Muscle of leg (tissue), 11 donors: ENCODE results near the gene TMC4. TPM values are rescaled to one million over a fixed set of nuclear protein-coding genes. Genes with fewer than 3 reads are reported as not detected.

ENCODE experiments used
- DNase-seq: peaks from one replicate; pipeline ENCODE4 v3.0.0; 2013
- H3K27ac ChIP-seq: one replicate; pipeline ENCODE4 v1.5.1; 2013; ENCODE audit warnings: mild to moderate bottlenecking, low read length, control low read depth
- H3K27me3 ChIP-seq: one replicate; pipeline ENCODE4 v1.6.1; 2013; ENCODE audit warnings: low read length; ENCODE audit not compliant: control insufficient read depth, insufficient read depth
- H3K36me3 ChIP-seq: one replicate; pipeline ENCODE4 v1.6.1; 2013; ENCODE audit warnings: low read length; ENCODE audit not compliant: control insufficient read depth, insufficient read depth
- H3K4me1 ChIP-seq: one replicate; pipeline ENCODE4 v1.6.1; 2013; ENCODE audit warnings: low read length; ENCODE audit not compliant: control insufficient read depth, insufficient read depth
- H3K4me3 ChIP-seq: one replicate; pipeline ENCODE4 v1.5.1; 2013; ENCODE audit warnings: low read length, control low read depth
- H3K9me3 ChIP-seq: replicated peaks from 2 replicates; pipeline ENCODE4 v1.6.1; 2013; ENCODE audit warnings: low read depth, low read length; ENCODE audit not compliant: control insufficient read depth
- WGBS: methylation state at CpG from one replicate; pipeline ENCODE4 v1.1.5; 2013; ENCODE audit warnings: missing lambda C conversion rate; ENCODE audit not compliant: insufficient coverage; 5-methylcytosine and 5-hydroxymethylcytosine counted together
- polyA plus RNA-seq, 8 donors: library from polyadenylated mRNA; unstranded; fragments of 120-200 nt; gene quantifications; one replicate each; pipeline versions ENCODE4 v1.2.1 to v1.2.3, GENCODE V29; 2013; ENCODE audit warnings: inconsistent platforms in 1 of 8, low replicate concordance in 1 of 8; ENCODE audit not compliant: insufficient read length in 8 of 8, insufficient read depth in 1 of 8
- total RNA-seq: library from RNA; stranded (reverse); fragments of 120-200 nt; gene quantifications from one replicate; pipeline ENCODE4 v1.2.4, GENCODE V29; 2013

The TMC4 gene
- total and polyA plus RNA-seq, 9 donors, result 1.5 to 8.0 (median 3.5) TPM

DNA sequence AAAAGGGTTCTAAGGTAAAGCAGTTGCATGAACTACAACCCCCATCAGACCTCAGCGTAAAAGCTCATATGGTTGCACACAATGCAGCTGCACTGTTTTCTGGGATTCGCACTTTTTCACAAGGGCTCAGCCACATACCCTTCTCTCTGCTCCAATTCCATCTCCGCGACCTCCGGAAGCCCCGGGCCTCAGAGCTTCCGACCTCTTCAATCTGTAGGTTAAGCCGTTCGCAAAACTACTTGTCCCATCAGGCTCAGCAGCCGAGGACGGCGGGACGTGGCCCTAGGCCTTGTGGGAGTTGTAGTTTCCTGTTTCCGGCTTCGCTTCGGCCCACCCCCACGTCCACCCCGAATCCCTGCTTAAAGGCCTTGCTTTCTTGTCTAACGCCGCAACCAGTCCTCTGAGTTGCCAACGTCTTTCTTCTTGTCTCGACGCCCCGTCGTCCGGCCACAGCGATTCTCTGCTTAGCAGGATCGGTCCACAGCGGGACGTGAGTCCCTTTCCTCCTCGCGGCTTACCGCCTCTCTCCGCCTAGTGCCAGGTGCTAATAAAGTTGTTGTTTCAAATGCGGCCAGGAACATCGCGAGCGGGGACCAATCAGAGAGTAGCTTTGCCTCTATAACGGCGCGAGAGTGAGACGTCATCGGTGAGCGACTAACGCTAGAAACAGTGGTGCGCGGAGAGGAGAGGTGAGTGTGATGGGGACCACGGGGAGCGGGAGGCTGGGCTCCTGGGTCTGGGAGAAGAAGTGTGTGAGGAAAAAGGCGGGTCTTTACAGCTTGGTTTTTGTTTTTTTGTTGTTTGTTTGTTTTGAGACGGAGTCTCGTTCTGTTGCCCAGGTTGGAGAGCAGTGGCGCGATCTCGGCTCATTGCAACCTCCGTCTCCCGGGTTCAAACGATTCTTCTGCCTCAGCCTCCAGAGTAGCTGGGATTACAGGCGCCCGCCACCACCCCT is 57.6 kb downstream of the TMC4 start, which contains the start of the genes PRPF31 and TFPT:
Gene PRPF31, plus strand, starts transcription at position 646 of the 955 bp plus-strand sequence. CDS start 2,525 bp downstream, outside the sequence.
Gene TFPT, minus strand, starts transcription at position 549 of the 955 bp plus-strand sequence. Its CDS starts 388 bp downstream, at position 161.
- under 1% methylated on average over 40 of the region's 60 CpGs for WGBS
- Histone ChIP-seq H3K36me3 (peaks cover 30% of the 10 kb centered on the region), H3K27ac (peak within 1 kb of the TSS; percentile 97), H3K4me1 (peaks cover 19% of the 10 kb centered on the region), H3K4me3 (peak within 1 kb of the TSS; percentile 89), H3K27me3 (no peaks in the 10 kb centered on the region), H3K9me3 (no peaks in the 10 kb centered on the region)
- peak; percentile 100 for DNase-seq

DNA sequence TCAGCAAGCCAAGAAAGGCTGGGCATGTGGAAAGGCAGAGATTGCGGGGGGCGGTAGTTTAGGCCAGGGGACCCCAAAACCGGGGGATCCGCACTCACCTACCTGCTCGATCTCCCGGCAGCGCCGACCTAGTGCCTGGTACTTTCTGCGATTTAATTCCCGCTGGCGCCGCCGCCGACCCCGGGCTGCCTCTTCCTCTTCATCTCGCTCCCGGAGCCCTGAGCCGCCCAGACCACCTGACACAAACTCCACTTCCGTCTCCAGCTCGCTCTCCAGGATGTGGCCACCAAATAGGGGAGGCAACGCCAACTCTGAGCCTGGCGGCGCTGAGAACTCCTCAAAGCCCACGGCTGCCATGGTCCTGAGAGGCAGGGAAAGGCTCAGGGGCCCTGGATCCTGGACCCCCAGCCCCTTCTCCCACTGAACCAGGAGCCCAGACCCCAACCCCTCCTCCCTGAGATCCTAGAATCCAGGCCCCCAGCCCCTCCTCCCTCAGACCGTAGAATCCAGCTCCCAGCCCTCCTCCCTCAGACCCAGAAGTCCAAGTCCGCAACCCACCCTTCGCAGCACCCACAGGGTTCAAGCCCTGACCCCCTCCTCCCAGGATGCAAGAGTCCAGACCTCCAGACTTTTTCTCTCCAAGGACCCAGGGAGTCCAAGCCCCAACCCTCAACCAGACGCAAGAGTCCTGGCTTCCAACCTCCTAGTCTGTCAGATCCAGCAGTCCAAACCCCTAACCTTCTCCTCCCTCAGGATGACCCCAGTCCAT is 58.4 kb downstream of the TMC4 start:
- H3K4me1 ChIP-seq, result peaks cover 19% of the 10 kb centered on the region
- 19% methylated on average over 28 of the region's 28 CpGs for WGBS
- peak; percentile 45 for DNase-seq
- H3K9me3 ChIP-seq, result no peaks in the 10 kb centered on the region
- H3K4me3 ChIP-seq, result peak overlapping the region; percentile 89
- H3K27ac ChIP-seq, result peak overlapping the region; percentile 97
- peaks cover 30% of the 10 kb centered on the region for H3K36me3 ChIP-seq
- no peaks in the 10 kb centered on the region for H3K27me3 ChIP-seq

Other genes with a start within 250 kb of the TMC4 start
- 0.09 TPM for gene CACNG8, start 210.2 kb downstream of the TMC4 start, total RNA-seq
- gene CACNG8, start 210.2 kb downstream of the TMC4 start, polyA plus RNA-seq, result 1 to 10 TPM in 2 of 8 donors, under 1 TPM in 6; 0.29 to 1.1 (median 0.65) TPM
- gene CACNG6, start 181.5 kb downstream of the TMC4 start, total RNA-seq, result 21.5 TPM
- 10 to 100 TPM; 25.7 to 47.8 (median 33.0) TPM for gene CACNG6, start 181.5 kb downstream of the TMC4 start, polyA plus RNA-seq
- gene VSTM1, start 109.3 kb downstream of the TMC4 start, total RNA-seq, result not detected
- under 1 TPM in 6 of 8 donors, not detected in 2; 0.19 to 0.53 (median 0.25) TPM for gene VSTM1, start 109.3 kb downstream of the TMC4 start, polyA plus RNA-seq
- gene TARM1, start 91.8 kb downstream of the TMC4 start, total RNA-seq, result not detected
- gene TARM1, start 91.8 kb downstream of the TMC4 start, polyA plus RNA-seq, result under 1 TPM in 3 of 8 donors, not detected in 5; 0.14 to 0.27 (median 0.27) TPM
- 0.09 TPM for gene OSCAR, start 72.4 kb downstream of the TMC4 start, total RNA-seq
- under 1 TPM; 0.31 to 0.74 (median 0.47) TPM for gene OSCAR, start 72.4 kb downstream of the TMC4 start, polyA plus RNA-seq
- 167 TPM for gene NDUFA3, start 70.3 kb downstream of the TMC4 start, total RNA-seq
- 100 to 1,000 TPM in 6 of 8 donors, 10 to 100 TPM in 2; 89.3 to 124 (median 105) TPM for gene NDUFA3, start 70.3 kb downstream of the TMC4 start, polyA plus RNA-seq
- gene TFPT, start 57.5 kb downstream of the TMC4 start, total RNA-seq, result 16.6 TPM
- 10 to 100 TPM; 15.1 to 18.4 (median 17.1) TPM for gene TFPT, start 57.5 kb downstream of the TMC4 start, polyA plus RNA-seq
- gene PRPF31, start 57.4 kb downstream of the TMC4 start, total RNA-seq, result 38.7 TPM
- 10 to 100 TPM; 43.2 to 55.5 (median 52.8) TPM for gene PRPF31, start 57.4 kb downstream of the TMC4 start, polyA plus RNA-seq
- 8.3 TPM for gene CNOT3, start 35.4 kb downstream of the TMC4 start, total RNA-seq
- 10 to 100 TPM; 26.9 to 51.1 (median 37.5) TPM for gene CNOT3, start 35.4 kb downstream of the TMC4 start, polyA plus RNA-seq
- gene LENG1, start 13.4 kb downstream of the TMC4 start, total RNA-seq, result 9.0 TPM
- 10 to 100 TPM in 2 of 8 donors, 1 to 10 TPM in 6; 9.1 to 11.1 (median 9.7) TPM for gene LENG1, start 13.4 kb downstream of the TMC4 start, polyA plus RNA-seq
- gene MBOAT7, start 16.4 kb upstream of the TMC4 start, total RNA-seq, result 11.1 TPM
- 10 to 100 TPM; 20.1 to 38.3 (median 28.5) TPM for gene MBOAT7, start 16.4 kb upstream of the TMC4 start, polyA plus RNA-seq
- gene TSEN34, start 18.1 kb upstream of the TMC4 start, total RNA-seq, result 25.8 TPM
- 10 to 100 TPM; 28.0 to 42.8 (median 36.3) TPM for gene TSEN34, start 18.1 kb upstream of the TMC4 start, polyA plus RNA-seq
- gene RPS9, start 27.7 kb upstream of the TMC4 start, total RNA-seq, result 2,526 TPM
- 1,000 to 10,000 TPM; 2,473 to 2,976 (median 2,757) TPM for gene RPS9, start 27.7 kb upstream of the TMC4 start, polyA plus RNA-seq
- 1.4 TPM for gene LILRB3, start 49.8 kb upstream of the TMC4 start, total RNA-seq
- 1 to 10 TPM; 1.6 to 4.2 (median 2.9) TPM for gene LILRB3, start 49.8 kb upstream of the TMC4 start, polyA plus RNA-seq
- 0.71 TPM for gene LILRA6, start 69.6 kb upstream of the TMC4 start, total RNA-seq
- gene LILRA6, start 69.6 kb upstream of the TMC4 start, polyA plus RNA-seq, result 1 to 10 TPM; 1.0 to 2.6 (median 1.8) TPM
- 5.5 TPM for gene LILRB5, start 84.1 kb upstream of the TMC4 start, total RNA-seq
- 10 to 100 TPM in 2 of 8 donors, 1 to 10 TPM in 6; 6.1 to 11.8 (median 8.2) TPM for gene LILRB5, start 84.1 kb upstream of the TMC4 start, polyA plus RNA-seq
- 0.53 TPM for gene LILRB2, start 108.0 kb upstream of the TMC4 start, total RNA-seq
- gene LILRB2, start 108.0 kb upstream of the TMC4 start, polyA plus RNA-seq, result 1 to 10 TPM; 1.4 to 2.9 (median 2.2) TPM
- 0.22 TPM for gene LILRA5, start 140.0 kb upstream of the TMC4 start, total RNA-seq
- 1 to 10 TPM in 2 of 8 donors, under 1 TPM in 6; 0.17 to 1.5 (median 0.61) TPM for gene LILRA5, start 140.0 kb upstream of the TMC4 start, polyA plus RNA-seq
- not detected for gene LILRA4, start 166.0 kb upstream of the TMC4 start, total RNA-seq
- under 1 TPM in 1 of 8 donors, not detected in 7; 0.48 TPM for gene LILRA4, start 166.0 kb upstream of the TMC4 start, polyA plus RNA-seq
- 5.3 TPM for gene LAIR1, start 191.8 kb upstream of the TMC4 start, total RNA-seq
- gene LAIR1, start 191.8 kb upstream of the TMC4 start, polyA plus RNA-seq, result 10 to 100 TPM in 1 of 8 donors, 1 to 10 TPM in 7; 6.8 to 11.8 (median 7.4) TPM
- 3.6 TPM for gene TTYH1, start 242.3 kb upstream of the TMC4 start, total RNA-seq
- 10 to 100 TPM in 1 of 8 donors, 1 to 10 TPM in 7; 2.7 to 13.1 (median 5.1) TPM for gene TTYH1, start 242.3 kb upstream of the TMC4 start, polyA plus RNA-seq